Measurements from ENCODE around the gene KIF2C. TPM values are rescaled to one million over a fixed set of nuclear protein-coding genes. Genes with fewer than 3 reads are reported as not detected.

The KIF2C gene
- total RNA-seq, result 88.7 and 92.7 TPM in 2 replicates
- long read RNA-seq, transcript KIF2C-202 (21 exons, 2,879 nt), result major isoform, 299 of 397 reads
- long read RNA-seq, partial matches to known transcripts, result 22 of 397 reads
- long read RNA-seq, other reads (novel, unspliced or antisense), result 76 of 397 reads

DNA sequence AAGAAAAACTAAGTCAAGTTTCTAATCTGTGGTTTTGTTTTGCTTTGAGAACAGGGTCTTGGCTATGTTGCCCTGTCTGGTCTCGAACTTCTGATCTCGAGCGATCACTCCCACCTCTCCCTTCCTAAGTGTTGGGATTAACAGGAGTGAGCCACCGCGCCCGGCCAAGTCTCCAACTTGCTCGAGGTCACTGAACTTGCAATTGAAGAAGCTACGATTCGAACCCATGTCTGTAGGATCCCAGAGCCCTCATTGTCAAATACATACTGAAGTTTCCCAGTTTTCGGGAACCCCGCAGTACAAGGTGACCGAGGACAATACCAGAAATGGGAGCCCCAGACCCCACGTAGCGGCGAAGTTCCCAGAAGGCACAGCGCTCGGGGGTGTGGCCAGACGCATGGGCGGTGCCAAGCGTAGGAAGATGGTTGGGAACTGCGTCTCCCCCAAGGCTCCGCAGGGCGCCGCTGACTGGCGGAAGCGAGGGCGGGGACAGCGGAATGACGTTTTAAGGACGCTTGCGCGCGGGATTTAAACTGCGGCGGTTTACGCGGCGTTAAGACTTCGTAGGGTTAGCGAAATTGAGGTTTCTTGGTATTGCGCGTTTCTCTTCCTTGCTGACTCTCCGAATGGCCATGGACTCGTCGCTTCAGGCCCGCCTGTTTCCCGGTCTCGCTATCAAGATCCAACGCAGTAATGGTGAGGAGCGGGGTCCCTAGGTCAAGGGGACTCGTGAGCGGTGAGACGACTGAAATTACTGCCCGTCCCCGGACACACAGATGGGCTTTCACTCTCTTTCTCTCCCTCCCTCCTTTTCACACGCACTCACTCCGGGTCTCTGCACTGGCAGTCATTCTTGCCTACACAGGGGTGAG, at the start of gene KIF2C:
KIF2C (plus strand) TSS at position 531 of the 872 bp plus-strand sequence; CDS start at position 627, 96 bp downstream.
- H3K9me3 Mint-ChIP-seq, result no peaks in the 10 kb centered on the region
- TF ChIP-seq, protein P1, sequence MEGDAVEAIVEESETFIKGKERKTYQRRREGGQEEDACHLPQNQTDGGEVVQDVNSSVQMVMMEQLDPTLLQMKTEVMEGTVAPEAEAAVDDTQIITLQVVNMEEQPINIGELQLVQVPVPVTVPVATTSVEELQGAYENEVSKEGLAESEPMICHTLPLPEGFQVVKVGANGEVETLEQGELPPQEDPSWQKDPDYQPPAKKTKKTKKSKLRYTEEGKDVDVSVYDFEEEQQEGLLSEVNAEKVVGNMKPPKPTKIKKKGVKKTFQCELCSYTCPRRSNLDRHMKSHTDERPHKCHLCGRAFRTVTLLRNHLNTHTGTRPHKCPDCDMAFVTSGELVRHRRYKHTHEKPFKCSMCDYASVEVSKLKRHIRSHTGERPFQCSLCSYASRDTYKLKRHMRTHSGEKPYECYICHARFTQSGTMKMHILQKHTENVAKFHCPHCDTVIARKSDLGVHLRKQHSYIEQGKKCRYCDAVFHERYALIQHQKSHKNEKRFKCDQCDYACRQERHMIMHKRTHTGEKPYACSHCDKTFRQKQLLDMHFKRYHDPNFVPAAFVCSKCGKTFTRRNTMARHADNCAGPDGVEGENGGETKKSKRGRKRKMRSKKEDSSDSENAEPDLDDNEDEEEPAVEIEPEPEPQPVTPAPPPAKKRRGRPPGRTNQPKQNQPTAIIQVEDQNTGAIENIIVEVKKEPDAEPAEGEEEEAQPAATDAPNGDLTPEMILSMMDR (conservative IDR thresholded peaks at IDR 0.05), result no peak
- H3K27ac Mint-ChIP-seq (ENCODE audit: unreplicated experiment), result peak within 1 kb of the TSS; percentile 99
- no peaks in the 10 kb centered on the region for H3K27me3 Mint-ChIP-seq (ENCODE audit: low read depth)
- peak; percentile 92 for DNase-seq (ENCODE audit: low read depth, low spot score)
- peaks cover 33% of the 10 kb centered on the region for H3K4me1 Mint-ChIP-seq
- peak within 1 kb of the TSS; percentile 98 for H3K4me3 Mint-ChIP-seq
- peaks cover 8% of the 10 kb centered on the region for H3K36me3 Mint-ChIP-seq (ENCODE audit: low read depth)

DNA sequence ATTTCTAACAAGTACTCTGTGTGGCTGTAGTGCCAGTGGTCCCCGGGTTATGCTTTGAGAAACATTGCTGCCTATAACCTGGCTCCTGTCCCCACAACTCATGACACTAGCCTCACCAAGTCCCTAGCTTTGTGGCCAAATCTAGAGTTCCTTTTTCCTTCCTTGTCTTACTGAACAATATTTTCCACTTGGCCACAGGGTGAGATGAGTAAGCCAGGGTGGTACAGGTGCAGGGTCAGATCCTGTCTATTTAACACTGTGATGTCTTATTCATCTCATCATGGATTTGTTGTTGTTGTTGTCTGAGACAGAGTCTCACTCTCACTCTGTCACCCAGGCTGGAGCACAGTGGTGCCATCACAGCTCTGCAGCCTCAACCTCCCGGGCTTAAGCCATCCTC, 46.5 kb upstream of the KIF2C start:
- TF ChIP-seq, protein P1 (conservative IDR thresholded peaks at IDR 0.05), result no peak
- no peaks in the 10 kb centered on the region for H3K27me3 Mint-ChIP-seq (ENCODE audit: low read depth)
- H3K4me1 Mint-ChIP-seq, result no peaks in the 10 kb centered on the region
- no peaks in the 10 kb centered on the region for H3K9me3 Mint-ChIP-seq
- no peak overlapping the region for H3K4me3 Mint-ChIP-seq
- DNase-seq (ENCODE audit: low read depth, low spot score), result no peak
- H3K36me3 Mint-ChIP-seq (ENCODE audit: low read depth), result no peaks in the 10 kb centered on the region
- no peak overlapping the region for H3K27ac Mint-ChIP-seq (ENCODE audit: unreplicated experiment)

DNA sequence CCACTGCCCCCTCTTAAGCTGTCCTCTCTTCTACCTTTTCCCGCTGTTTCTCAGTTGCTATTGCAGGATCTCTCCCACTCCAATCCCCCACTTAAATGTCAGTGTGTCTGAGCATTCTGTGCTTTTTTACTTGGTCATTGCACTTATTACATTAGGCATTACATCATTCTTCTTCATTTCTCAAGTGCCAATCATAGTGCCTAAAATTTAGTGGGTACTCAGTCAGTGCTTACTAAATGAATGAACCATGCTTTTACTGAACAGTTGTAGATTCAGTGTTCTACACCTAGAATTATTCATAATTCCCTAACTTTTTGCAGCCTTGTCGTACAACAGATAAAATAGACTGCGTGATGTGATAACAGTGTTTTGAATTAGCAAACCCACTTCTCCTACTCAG, 45.7 kb upstream of the KIF2C start:
- Mint-ChIP-seq H3K27ac (ENCODE audit: unreplicated experiment) (peak overlapping the region; percentile 4), H3K36me3 (ENCODE audit: low read depth) (no peaks in the 10 kb centered on the region), H3K4me1 (no peaks in the 10 kb centered on the region), H3K9me3 (no peaks in the 10 kb centered on the region), H3K4me3 (no peak overlapping the region), H3K27me3 (ENCODE audit: low read depth) (no peaks in the 10 kb centered on the region)
- TF ChIP-seq, protein P1 (conservative IDR thresholded peaks at IDR 0.05), result no peak
- DNase-seq (ENCODE audit: low read depth, low spot score), result no peak

DNA sequence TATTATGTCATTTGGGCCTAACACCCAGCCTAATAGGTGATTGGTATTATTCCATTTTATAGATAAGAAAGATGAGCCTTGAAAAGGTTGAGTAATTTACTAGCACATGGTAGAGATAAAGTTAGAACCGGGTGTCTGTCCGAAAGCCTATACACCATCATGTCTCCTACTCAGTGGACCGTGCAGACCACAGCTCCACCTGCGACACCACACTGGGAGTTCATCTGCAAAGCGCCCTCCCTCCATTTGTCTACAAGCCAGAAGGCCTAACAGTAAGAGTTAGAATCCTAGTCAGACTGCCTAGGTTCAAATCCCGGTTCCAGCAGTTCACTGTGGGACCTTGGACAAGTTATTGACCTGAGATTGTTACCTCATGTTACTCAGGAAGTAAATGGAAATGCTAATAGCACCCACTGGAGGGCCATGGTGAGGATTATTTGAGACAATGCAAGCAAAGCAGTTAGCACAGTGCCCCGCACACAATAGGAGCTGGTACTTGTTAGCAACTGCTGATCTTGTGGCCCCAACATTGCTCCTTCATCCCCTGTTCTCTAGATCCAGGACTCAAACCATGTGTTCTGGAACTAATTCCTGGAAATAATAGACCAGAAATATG, 44.7 kb upstream of the KIF2C start:
- Mint-ChIP-seq H3K4me1 (no peaks in the 10 kb centered on the region), H3K27ac (ENCODE audit: unreplicated experiment) (no peak overlapping the region), H3K27me3 (ENCODE audit: low read depth) (no peaks in the 10 kb centered on the region), H3K9me3 (no peaks in the 10 kb centered on the region), H3K4me3 (no peak overlapping the region), H3K36me3 (ENCODE audit: low read depth) (no peaks in the 10 kb centered on the region)
- no peak for DNase-seq (ENCODE audit: low read depth, low spot score)
- TF ChIP-seq, protein P1 (conservative IDR thresholded peaks at IDR 0.05), result no peak

DNA sequence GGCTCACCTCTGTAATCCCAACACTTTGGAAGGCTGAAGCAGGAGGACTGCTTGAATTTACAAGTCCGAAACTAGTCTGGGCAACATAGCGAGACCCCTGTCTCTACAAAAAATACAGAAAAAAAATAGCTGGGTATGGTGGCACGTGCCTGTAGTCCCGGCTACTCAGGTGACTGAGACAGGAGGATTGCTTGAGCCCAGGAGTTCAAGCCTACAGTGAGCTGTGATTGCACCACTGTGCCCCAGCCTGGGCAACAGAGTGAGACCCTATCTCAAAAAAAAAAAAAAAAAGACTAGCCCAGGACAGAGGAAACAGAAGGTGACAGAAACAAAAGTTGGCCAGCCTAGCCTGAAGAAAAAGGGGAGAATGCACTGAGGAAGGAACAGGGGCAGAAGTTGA, 44.0 kb upstream of the KIF2C start:
- no peak overlapping the region for H3K27ac Mint-ChIP-seq (ENCODE audit: unreplicated experiment)
- H3K4me3 Mint-ChIP-seq, result no peak overlapping the region
- no peaks in the 10 kb centered on the region for H3K27me3 Mint-ChIP-seq (ENCODE audit: low read depth)
- TF ChIP-seq, protein P1 (conservative IDR thresholded peaks at IDR 0.05), result no peak
- no peak for DNase-seq (ENCODE audit: low read depth, low spot score)
- H3K9me3 Mint-ChIP-seq, result no peaks in the 10 kb centered on the region
- peaks cover 1% of the 10 kb centered on the region for H3K4me1 Mint-ChIP-seq
- no peaks in the 10 kb centered on the region for H3K36me3 Mint-ChIP-seq (ENCODE audit: low read depth)

All from neural crest cell (in vitro differentiated cells).